CD4-positive, alpha-beta T cell (primary cell): Measurements from ENCODE around the gene SLC5A11. TPM values are rescaled to one million over a fixed set of nuclear protein-coding genes. Genes with fewer than 3 reads are reported as not detected.

Experiments
- ATAC-seq: fragments of 200-7000 bp; cut with Tn5 transposase; one replicate; pipeline ENCODE4 v1.10.0; 2022; ENCODE audit warnings: mild to moderate bottlenecking; ENCODE audit not compliant: poor library complexity
- CTCF ChIA-PET: fragments of 350-600 bp; sonication (Branson Sonifier 250); formaldehyde crosslinking; loops from one replicate; lab custom pipeline; 2021; ENCODE audit warnings: antibody characterized with exemption, inconsistent platforms; lab: Charles Lee
- POLR2A ChIA-PET: fragments of 350-600 bp; sonication (Branson Sonifier 250); formaldehyde crosslinking; loops from one replicate; lab custom pipeline; 2021; ENCODE audit warnings: antibody characterized with exemption, inconsistent platforms; lab: Charles Lee
- DNase-seq, 14 experiments: peaks; one replicate each; pipeline ENCODE4 v3.0.0-alpha.2; 2013 to 2020; ENCODE audit warnings: mixed read lengths in 2 of 14
- H3K27ac ChIP-seq, 2 donors: one replicate each; pipeline versions ENCODE4 v1.5.1 to v1.7.0; 2013; ENCODE audit warnings: low read length in 2 of 2, low read depth in 1 of 2, mild to moderate bottlenecking in 1 of 2
- H3K27me3 ChIP-seq, 2 experiments: 1 replicate in 1 of 2; 2 replicates in 1 of 2; pipeline versions ENCODE4 v1.6.1 to v1.7.0; 2013; ENCODE audit warnings: low read length in 2 of 2, control low read depth in 1 of 2, mild to moderate bottlenecking in 1 of 2, moderate library complexity in 1 of 2; ENCODE audit not compliant: insufficient read depth in 2 of 2, control insufficient read depth in 1 of 2
- H3K36me3 ChIP-seq: one replicate; pipeline ENCODE4 v1.6.1; 2013; ENCODE audit warnings: low read length, control low read depth; ENCODE audit not compliant: insufficient read depth
- H3K4me1 ChIP-seq: one replicate; pipeline ENCODE4 v1.6.1; 2013; ENCODE audit warnings: low read length, control low read depth; ENCODE audit not compliant: insufficient read depth
- H3K4me3 ChIP-seq: one replicate; pipeline ENCODE4 v1.5.1; 2013; ENCODE audit warnings: mild to moderate bottlenecking, low read length, moderate library complexity
- H3K9me3 ChIP-seq, 2 experiments: 1 replicate in 1 of 2; 2 replicates in 1 of 2; pipeline versions ENCODE4 v1.6.1 to v1.7.0; 2013; ENCODE audit warnings: low read length in 2 of 2, mild to moderate bottlenecking in 2 of 2, control low read depth in 1 of 2, moderate library complexity in 1 of 2; ENCODE audit not compliant: control insufficient read depth in 1 of 2, insufficient read depth in 1 of 2
- H3K27ac Mint-ChIP-seq: one replicate; pipeline ENCODE4 v1.8.0; 2020; ENCODE audit warnings: mixed read lengths
- H3K27me3 Mint-ChIP-seq: one replicate; pipeline ENCODE4 v1.8.0; 2021; ENCODE audit warnings: mixed read lengths
- H3K36me3 Mint-ChIP-seq: one replicate; pipeline ENCODE4 v1.8.0; 2021; ENCODE audit warnings: low read depth, mixed read lengths
- H3K4me1 Mint-ChIP-seq: one replicate; pipeline ENCODE4 v1.8.0; 2021; ENCODE audit warnings: low read depth, mixed read lengths
- H3K4me3 Mint-ChIP-seq: one replicate; pipeline ENCODE4 v1.8.0; 2020; ENCODE audit warnings: mild to moderate bottlenecking, mixed read lengths
- H3K9me3 Mint-ChIP-seq: one replicate; pipeline ENCODE4 v1.8.0; 2020; ENCODE audit warnings: mixed read lengths
- CTCF ChIP-seq: fragments of 200-600 bp; IDR thresholded peaks from one replicate; pipeline ENCODE4 v1.8.0; 2022; ENCODE audit warnings: antibody characterized with exemption, mild to moderate bottlenecking
- intact Hi-C, 2 experiments: fragments of 100-400 bp; cut with DNase I in 1 of 2; cut with micrococcal nuclease in 1 of 2; formaldehyde crosslinking; loops; one replicate each; pipeline versions ENCODE4 v1.15.1 to v1.9.0; 2023 to 2025; cut with DNase I, micrococcal nuclease
- total RNA-seq, 174 experiments: library from RNA in 2 of 174; stranded (reverse) in 2 of 174; gene quantifications; one replicate each; pipeline ENCODE4 v1.2.3 and lab custom pipeline; 2021 to 2026

The SLC5A11 gene
- total RNA-seq, 2 experiments from 2014 or later: 0.11 to 0.44 TPM

GRCh38 chr16:24822974-24823373 is 22.8 kb upstream of the SLC5A11 start:
- Mint-ChIP-seq H3K4me3 (no peak overlapping the region), H3K27me3 (no peaks in the 10 kb centered on the region), H3K36me3 (peaks cover 94% of the 10 kb centered on the region), H3K27ac (no peak overlapping the region), H3K9me3 (no peaks in the 10 kb centered on the region), H3K4me1 (no peaks in the 10 kb centered on the region)
- ATAC-seq (no peak), DNase-seq (no peak)
- Histone ChIP-seq H3K27me3 (no peaks in the 10 kb centered on the region), H3K4me3 (no peak overlapping the region), H3K36me3 (peaks cover 75% of the 10 kb centered on the region), H3K27ac (no peak overlapping the region), H3K9me3 (no peaks in the 10 kb centered on the region), H3K4me1 (no peaks in the 10 kb centered on the region)
- intact Hi-C loops: no loop called here
- CTCF ChIA-PET: no interaction called here
- POLR2A ChIA-PET: no interaction called here
- TF ChIP-seq CTCF: no peak

DNA sequence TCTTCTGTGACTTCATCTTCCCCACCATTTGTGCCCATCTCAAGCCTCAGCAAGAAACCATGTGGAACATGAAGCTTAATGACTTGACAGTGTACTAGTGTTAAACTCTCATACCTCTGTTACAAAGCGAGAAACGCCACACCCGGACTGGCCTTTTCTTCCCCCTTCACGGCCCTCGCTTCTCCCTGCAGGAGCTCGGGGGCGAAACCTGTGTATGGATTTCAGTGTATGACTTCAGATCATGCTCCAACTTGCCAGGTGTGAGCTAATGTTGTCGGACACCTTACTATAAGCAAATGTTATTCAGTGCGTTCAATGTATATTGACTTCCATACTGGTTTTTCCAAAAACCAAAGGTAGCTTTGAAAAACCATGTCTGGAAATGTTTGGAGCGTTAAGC is 20.1 kb upstream of the SLC5A11 start:
- Mint-ChIP-seq H3K36me3 (peaks cover 67% of the 10 kb centered on the region), H3K4me3 (no peak overlapping the region), H3K9me3 (no peaks in the 10 kb centered on the region), H3K27ac (no peak overlapping the region), H3K27me3 (no peaks in the 10 kb centered on the region), H3K4me1 (no peaks in the 10 kb centered on the region)
- no peaks in the 10 kb centered on the region for H3K4me1 ChIP-seq
- DNase-seq: no peak
- no peak overlapping the region for H3K4me3 ChIP-seq
- ChIA-PET CTCF (interaction anchor here (0.6 kb wide), 1 partner anchor 33 kb away, joined by 3 read pairs; no protein-coding TSS in a partner anchor), POLR2A (no interaction called here)
- no peaks in the 10 kb centered on the region for H3K27me3 ChIP-seq
- no peak overlapping the region for H3K27ac ChIP-seq
- no peak for ATAC-seq
- no peaks in the 10 kb centered on the region for H3K9me3 ChIP-seq
- intact Hi-C loops: no loop called here
- no peak for TF ChIP-seq CTCF
- H3K36me3 ChIP-seq: peaks cover 56% of the 10 kb centered on the region

DNA sequence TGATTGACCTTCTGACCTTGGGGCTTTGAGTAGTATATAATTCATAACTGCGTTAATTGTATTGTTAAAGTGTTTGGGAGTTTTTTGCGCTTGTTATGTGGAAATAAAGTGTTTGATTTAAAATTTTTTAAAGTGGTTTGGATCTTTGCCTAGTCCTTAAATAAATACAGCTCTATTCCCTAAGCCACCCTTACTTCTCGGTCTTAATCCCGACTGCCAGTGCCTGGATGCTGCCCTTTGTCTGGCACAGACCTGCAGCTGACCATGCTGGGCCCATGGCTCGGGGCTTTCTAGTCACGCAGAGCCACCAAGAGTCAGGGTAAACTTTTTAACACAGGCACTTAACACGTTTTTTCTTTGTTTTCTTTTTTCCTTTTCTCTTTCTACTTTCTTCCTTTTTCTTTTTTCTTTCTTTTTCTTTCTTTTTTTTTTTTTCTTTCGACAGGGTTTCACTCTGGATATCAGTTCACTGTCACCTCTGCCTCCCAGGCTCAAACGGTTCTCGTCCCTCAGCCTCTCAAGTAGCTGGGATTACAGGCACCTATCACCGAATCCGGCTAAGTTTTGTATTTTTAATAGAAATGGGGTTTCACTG is 19.6 kb upstream of the SLC5A11 start:
- DNase-seq (no peak), ATAC-seq (no peak)
- no peaks in the 10 kb centered on the region for H3K9me3 ChIP-seq
- no peak overlapping the region for H3K27ac ChIP-seq
- Mint-ChIP-seq H3K4me3 (no peak overlapping the region), H3K4me1 (no peaks in the 10 kb centered on the region), H3K9me3 (no peaks in the 10 kb centered on the region), H3K36me3 (peaks cover 62% of the 10 kb centered on the region), H3K27me3 (no peaks in the 10 kb centered on the region), H3K27ac (no peak overlapping the region)
- no peaks in the 10 kb centered on the region for H3K4me1 ChIP-seq
- POLR2A ChIA-PET: no interaction called here
- CTCF ChIA-PET: interaction anchor here (0.5 kb wide), 1 partner anchor 297 kb away, joined by 4 read pairs; no protein-coding TSS in a partner anchor
- peaks cover 51% of the 10 kb centered on the region for H3K36me3 ChIP-seq
- H3K27me3 ChIP-seq: no peaks in the 10 kb centered on the region
- intact Hi-C loops: no loop called here
- TF ChIP-seq CTCF: no peak
- no peak overlapping the region for H3K4me3 ChIP-seq
